Inferior parietal cortex (tissue), 1 donor: ENCODE measurements around the gene FADS2.

ENCODE experiments used
- DNase-seq: peaks from one replicate; pipeline ENCODE4 v3.0.0-alpha.2; 2016; ENCODE audit errors: extremely low spot score

FADS2 gene

DNA sequence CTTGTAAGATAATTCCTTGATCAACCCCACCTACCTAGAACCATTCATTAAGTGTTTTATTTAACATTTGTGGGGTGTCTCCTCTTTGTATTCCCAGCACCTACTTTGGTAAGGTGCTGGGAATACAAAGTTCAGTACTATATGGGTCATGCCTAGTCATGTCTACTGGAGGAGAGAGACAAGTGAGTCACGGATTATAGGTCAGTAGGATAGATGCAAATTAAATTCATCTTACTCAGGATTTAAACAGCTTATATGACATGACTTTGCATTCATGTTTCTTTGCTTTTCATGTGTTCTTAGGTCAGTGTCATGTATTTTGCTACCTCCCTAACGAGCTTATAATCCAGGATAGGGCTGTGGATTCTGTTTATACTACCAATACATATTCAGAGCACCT is 7.9 kb upstream of the FADS2 start:
- DNase-seq: no peak

DNA sequence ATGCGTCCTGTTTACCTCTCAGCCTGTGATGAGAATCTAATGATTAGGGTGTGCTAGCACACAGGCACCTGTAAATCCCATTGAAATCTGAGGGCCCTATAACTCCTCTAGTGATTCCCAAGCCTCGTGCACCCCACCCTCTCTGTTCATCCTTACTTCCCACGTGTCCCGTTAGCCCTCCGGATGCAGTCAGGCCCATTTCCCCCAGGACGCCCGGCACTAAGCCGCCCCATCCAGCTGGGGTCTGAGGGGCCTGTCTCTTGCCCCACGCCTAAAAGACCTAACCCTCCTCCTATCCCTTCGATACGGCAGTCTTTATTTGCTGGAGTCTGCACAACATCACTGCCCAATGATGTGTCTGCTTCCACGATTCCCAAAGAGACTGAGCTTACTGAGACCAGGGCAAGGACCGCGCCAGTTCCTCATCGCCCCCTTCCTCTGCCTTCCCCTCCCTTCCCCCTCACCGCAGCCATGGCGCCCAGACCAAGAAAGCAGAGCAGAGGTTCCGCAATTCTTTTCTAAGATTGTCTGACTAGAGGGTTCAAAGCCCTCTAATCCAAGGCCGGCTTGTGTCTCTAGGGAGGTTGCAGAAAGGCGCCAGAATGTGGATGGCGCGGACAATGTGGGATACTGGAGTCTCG is 1.1 kb upstream of the FADS2 start:
- peak; percentile 34 for DNase-seq

DNA sequence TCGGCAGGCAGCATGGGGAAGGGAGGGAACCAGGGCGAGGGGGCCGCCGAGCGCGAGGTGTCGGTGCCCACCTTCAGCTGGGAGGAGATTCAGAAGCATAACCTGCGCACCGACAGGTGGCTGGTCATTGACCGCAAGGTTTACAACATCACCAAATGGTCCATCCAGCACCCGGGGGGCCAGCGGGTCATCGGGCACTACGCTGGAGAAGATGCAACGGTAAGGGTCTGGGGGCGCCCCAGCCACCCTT is 204 bp downstream of the FADS2 start:
- DNase-seq: no peak

DNA sequence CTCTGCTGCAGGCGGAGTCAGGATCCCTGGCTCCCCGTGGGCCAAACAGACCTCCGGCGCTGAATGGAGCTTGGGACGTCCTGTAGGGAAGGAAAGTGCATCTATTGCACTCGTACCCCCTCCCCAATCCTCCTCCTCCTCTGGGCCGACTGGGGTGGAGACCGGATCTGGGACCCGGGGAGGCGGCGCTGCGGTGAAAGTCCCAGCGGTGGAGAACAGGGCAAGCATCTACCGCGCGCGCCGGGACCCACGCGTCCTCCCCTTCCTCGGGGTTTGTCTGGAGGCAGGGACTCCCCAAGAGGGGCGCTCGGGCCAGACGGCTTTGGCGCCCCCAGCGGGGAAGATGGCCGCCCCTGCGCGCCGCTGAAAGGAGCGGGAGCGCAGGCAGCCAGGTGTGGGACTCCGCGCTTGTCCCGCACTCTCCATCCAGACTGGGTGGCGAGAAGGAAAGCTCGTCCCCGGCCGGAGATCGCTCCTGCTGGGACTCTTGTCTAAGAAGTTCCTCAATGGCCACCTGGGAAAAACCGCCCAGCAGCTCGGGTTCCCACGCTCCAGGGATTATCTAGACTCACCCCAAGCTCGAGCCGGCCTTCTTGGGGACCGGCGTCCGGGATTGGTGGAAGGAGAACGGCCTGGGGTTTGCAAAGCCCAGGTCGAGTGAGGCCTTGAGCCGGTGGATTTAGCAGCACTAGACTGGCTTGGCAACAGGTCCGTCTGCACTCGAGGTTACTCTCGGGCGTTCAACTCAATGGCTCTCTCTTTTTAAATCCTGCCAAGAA is 718 bp downstream of the FADS2 start:
- peak; percentile 32 for DNase-seq

DNA sequence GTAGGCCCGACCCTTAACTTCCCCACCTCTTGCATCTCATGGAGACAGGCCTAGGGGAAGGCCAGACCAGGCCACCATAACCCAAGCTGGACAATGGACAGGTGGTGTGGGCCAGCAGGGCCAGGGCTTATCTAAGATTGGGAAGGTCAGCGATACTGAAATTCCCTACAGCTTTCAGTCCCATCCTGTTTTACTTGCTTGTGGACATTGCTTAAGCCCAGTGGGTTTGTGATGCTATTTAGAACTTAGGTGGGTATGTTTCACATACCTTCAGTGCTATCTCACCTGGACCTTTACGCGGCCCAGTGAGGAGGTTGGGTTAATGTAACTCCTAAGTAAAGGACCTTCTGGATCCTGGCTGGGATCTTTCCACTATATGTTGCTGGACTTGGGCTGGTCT is 1.7 kb downstream of the FADS2 start:
- DNase-seq: no peak

DNA sequence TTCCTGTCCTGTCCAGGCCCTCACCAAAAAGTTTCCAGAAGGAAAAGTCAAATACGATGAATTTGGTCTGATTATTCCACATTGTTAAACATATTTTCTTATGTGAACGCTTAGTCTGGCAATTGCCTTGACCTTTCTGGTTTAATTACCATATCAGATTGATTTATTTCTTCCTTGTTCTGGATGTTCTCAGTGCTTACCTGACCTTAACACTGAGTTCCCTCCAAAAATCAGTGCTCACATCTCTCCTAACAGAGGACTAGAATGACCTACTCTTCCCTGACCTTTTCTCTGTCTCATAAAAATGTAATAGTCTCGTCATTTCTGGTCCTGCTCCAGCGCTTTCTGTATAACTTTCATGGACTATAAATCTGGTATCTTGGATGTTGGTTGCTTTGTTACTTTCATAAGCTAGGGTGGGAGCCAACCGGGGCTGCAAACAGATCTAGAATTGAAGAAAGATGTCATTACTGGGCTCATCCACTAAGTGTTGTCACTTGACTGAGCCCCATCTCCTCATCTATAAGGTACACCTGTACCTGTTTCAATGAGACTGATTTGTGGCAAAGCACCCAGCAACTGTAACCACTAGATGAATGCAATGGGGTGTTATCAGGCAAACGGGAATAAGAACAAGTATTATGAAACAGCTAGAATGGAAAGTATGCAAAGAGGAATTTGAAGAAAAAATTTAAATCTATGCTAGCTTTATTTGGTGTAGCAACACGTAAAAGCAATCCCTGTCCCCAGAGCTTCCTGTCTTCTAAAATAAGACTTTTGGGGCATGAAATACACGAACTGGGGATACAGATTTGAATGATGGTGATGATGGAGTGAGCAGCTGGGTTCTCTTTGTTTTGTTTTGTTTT is 2.4 kb downstream of the FADS2 start:
- DNase-seq: no peak

DNA sequence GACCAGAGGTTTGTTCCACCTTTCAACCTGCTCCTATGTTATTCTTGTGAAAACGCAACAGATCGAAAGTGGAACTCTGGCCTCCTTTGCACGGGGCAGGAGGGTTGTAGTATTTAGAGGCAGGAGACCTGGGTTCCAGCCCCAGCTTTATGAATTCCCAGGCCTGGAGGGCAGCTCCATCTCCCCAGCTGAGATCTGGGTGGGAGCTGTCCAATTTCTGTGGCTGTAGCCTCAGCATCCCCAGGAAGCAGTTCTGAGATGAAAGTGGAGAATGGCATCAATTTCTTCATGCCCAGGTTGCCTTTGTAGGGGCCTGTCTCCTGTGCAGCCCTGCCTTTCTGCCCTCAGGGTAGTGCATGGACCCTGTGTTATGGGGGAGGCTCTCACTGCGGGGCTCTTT is 4.1 kb downstream of the FADS2 start:
- DNase-seq: no peak

DNA sequence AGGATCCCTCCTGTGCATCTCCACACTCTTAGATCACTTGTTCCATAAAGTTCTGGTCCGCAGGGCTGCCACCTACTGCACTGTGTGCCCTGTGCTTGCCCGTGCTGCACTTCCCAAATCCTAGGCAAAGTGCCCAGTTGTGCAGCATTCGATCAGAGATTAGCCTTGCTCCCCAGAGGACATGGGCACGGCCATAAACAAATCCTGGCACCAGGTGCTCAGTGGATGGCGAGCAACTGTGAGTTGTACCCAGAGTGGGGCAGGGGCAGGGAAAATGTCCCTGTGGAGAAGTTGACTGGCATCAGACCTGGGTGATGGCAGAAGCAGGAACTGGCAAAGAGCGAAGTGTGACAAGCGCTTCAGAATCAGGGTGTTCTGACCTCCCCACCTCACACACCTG is 4.7 kb downstream of the FADS2 start:
- DNase-seq: no peak

DNA sequence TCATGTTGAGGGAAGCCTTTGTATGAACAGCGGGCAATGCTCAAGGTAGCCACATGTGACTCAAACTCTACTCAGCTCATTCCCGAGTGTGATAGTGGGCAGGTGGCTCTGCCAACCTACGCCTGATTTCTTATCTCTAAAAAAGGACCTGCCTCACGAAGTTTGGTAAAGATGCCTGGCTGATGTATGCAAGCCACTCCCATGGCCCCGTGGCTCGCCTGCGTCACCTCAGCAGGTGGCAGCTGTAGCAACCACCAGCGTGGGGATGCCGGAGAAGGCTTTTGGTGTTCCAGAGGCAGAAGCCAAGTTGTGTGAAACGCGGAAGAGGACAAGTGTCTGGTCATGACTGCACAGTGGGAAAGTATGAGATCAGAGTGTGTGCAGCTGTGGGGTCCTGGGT is 5.4 kb downstream of the FADS2 start:
- no peak for DNase-seq

DNA sequence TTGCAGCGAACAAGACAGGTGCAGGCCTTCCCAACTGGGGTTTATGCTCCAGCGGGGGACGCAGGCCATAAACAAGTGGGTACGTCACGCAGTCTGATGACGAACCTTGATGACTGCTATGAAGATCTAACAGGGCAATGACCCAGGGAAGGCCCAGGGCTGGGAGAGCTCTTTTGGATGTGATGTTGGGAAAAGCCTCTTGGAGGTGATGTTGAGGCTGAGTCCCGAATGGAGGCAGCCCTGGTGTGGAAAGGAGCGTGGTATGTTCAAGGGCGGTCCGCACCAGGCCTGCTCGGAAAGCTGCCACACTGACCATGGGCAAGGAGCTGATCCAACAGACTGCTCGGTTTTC is 5.8 kb downstream of the FADS2 start:
- DNase-seq: no peak

DNA sequence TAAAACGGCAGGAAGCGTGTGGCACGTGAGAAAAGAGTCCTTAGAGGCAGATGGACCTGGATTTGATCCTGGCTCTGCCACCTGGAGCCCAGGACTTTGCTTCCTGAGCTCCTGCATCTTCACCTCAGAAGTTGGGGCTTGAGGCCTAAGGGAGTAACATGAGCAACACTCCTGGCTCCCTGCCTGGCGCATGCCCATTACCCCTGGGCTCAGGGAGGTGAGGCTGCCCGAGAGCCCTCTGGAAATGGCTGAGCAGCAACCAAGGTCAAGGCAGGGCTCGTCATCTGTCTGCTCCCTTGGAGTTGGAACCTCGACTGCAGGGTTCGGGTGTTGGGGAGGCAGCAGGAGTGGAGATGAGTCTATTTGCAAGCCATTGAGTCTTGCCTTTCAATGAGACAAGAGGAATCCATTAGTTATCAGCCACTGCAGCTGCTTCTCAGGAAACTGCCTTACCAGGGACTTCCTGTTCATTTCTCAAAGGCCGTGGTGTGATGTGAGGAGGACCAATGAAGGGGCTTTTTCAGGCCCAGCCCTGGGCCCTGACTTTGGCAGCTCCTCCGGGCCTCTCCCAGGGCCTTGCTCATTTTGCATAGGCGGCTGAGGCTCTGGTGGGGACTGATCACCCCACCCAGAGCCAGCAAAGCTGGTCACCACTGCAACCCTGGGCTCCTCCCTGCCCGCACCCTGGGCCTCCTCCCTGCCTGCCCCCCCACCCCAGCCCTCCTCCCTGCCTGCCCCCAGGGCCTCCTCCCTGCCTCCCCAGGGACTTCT is 6.4 kb downstream of the FADS2 start:
- peak; percentile 60 for DNase-seq

DNA sequence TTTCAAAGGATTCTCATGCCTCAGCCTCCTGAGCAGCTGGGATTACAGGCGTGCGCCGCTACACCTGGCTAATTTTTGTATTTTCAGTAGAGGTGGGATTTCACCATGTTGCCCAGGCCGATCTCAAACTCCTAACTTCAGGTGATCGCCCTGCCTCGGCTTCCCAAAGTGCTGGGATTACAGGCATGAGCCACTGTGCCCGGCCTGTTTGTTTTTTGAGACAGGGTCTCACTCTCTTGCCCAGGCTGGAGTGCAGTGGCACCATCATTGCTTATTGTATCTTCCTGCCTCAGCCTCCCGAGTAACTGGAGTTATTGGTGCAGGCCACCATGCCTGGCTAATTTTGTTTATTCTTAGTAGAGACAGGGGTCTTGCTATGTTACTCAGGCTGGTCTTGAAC is 8.1 kb downstream of the FADS2 start:
- no peak for DNase-seq

DNA sequence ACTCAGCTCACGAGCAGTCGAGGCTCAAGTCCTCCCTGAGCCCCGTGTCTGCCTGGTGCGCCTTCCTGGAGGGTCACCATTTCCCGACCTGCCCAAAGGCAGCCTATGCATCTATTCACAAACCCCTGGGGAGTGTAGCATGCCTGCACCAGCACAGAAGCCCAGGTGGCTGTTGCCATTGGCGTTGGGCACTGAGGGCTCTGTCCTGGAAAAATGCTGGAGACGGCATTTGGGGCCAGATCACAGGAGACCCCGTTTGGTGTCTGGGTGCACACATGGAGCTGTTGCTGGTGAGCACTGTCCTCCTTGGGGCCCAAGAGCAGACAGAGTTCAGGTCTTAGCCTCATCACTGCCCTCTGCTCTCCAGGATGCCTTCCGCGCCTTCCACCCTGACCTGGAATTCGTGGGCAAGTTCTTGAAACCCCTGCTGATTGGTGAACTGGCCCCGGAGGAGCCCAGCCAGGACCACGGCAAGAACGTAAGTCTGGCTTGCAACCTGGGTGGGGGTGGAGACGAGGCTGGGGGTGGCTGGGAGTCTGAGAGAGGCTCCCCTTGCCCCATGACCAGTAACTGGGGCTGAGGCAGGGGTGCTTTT is 9.4 kb downstream of the FADS2 start:
- no peak for DNase-seq

DNA sequence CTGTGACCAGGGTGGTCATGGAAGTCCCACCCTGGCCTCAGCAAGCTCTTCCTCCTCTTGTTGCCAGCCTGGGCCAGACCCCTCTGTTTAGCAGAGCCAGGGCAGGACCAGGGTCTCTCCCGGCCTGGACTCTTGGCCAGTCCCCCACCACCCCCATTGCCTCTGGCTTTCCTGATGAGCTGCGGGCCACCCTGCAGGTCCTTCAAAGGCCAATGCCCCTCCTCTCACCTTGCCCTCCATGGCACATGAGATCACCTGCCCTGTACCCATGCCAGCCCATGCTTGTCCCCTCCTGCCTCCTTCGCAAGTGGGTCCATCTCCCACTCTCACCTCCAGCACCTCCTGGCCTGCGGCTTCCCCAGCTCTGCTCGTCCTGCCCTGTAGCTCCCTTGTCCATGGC is 10.4 kb downstream of the FADS2 start:
- no peak for DNase-seq

DNA sequence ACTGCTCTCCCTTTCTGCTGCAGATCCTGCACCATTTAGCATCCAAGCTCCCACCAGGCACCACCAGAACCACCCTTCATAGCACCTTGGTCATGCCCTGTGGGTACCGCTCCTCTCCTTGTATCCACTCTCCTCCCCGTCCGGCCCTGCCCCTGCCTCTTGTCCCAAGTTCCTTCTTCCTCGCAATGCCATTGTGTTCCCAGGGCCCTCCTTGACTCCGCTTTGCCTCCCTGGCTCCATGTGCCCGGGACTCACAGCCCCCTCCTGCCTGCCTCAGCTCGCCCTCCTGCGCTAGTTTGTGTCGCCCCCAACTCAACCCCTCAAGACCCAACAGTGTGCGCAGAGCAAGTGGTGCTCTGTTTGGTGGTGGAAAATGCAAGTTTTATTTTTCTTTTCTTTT is 10.8 kb downstream of the FADS2 start:
- DNase-seq: no peak

DNA sequence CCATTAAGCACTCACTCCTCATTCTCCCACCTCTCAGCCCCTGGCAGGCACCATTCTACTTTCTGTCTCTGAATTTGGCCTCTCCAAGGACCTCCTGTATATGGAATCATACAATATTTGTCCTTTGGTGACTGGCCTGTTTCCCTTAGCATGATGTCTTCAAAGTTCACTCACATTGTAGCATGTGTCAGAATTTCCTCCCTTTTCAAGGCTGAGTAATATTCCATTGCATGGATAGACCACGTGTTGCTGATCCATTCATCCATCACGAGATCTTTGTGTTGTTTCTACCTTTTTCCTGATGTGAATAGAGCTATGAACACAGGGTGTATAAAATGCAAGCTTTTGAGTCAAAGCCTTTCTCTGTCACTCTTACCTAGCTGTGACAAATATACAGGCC is 11.6 kb downstream of the FADS2 start:
- DNase-seq: no peak

DNA sequence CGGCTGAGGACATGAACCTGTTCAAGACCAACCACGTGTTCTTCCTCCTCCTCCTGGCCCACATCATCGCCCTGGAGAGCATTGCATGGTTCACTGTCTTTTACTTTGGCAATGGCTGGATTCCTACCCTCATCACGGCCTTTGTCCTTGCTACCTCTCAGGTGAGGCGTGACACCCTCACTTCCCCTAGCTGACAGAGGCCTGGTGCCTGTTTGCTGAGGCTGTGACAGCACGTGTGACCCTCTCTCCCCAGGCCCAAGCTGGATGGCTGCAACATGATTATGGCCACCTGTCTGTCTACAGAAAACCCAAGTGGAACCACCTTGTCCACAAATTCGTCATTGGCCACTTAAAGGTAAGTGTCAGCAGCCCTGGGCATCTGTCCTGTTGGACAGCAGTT is 12.3 kb downstream of the FADS2 start:
- DNase-seq: no peak

DNA sequence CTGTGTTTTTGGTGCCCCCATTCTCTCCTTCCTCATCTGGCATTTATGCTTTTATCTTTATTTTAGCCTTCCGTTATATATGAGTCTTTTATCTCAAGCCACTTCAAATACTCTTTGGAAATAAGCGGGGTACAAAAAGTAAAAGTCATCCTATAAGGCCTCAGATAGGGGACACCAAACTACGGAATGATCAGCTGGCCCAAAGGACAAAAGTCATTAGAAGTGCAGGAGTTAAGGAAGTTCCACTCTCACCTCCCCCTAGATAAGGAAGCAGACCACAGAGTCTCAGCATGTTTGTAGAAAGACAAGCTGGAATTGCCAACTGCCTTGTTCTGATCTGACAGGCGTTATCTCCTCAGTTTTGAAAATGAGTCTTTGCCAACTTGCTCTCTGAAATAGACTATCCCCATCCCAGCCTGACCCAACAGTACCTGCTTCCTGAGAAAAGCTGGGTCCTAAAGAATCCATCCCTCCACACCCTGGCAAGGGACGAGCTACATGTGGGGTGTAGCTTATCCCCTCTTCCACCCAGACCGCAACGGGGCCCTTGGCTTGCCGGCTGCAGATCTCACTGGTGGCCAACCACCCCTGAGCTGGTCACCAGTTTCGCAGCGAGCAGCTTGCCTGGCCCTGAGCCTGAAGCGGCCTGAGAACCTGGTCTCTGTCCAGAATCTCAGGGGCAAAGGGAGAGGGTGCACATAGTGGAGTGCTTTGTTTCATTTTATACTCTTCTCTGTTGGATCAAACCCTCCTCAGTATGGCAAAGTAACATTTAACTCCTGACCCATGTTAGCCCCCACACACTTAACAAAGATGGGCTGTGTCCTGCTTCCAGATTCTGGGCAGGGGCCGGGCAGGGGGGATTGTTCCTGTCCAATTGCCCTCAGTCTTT is 13.8 kb downstream of the FADS2 start:
- DNase-seq: no peak

DNA sequence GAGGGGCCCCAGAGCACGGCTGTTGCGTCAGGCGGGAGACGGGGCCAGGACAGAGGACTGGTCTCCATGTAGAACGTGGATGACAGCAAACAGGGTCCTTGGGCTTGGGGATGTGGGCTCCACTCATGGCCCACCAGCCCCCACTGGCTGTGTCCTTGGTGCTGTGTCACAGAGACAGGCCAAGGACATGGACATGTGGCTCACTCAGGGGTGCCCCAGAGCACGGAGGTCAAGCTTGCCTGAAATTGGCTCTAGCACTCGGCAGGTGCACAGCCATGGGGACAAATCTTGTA is 14.4 kb downstream of the FADS2 start:
- DNase-seq: no peak

DNA sequence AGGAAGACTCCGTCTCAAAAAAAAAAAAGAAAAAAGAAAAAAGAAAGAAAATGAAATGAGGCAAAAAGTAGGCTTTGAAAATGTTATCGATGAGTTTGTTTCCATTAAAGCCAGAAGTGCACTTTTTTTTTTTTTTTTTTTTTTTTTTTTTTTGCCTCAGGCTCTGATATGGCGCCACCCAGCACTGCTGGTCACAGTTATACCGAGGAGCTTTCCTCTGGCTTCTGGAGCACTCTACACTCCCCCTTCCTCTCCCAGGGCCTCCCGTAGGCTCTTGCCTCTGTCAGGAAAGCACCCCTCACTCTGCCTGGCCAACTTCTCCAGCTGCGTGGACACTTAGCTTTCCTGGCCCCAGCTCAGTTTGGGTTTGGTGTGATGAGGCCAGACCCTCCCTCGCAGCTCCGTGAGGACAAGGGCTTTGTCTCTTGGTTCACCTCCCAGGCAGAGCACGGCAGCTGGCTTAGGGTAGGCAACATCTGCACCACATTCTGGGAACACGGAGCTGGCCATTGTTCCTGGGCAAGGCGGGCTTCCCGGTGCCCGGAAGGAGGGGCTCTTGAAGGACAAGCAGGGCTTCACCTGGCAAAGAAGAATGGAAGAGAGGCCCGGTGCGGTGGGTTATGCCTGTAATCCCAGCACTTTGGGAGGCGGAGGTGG is 16.9 kb downstream of the FADS2 start:
- no peak for DNase-seq
